ENCODE data around the gene ISOC1.

The ISOC1 gene

DNA sequence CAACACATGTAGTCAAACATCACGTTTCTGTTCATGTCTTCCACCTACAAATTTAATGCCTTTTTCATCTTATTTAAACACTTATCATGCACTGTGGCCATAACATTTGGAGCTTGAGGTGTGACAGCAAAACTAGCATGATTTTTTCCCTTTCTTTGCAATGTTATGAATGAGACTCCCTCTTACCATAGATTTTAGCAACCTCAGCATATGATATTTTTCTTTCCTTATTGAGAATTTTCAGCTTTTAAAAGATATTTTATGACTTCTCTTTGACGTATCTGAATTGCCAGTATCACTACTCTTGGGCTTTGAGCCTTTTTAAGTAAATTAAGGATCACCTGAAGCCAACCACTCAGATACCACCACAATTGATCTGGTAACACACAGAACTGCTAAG is 32.7 kb upstream of the ISOC1 start:
- TF ChIP-seq, protein P1, sequence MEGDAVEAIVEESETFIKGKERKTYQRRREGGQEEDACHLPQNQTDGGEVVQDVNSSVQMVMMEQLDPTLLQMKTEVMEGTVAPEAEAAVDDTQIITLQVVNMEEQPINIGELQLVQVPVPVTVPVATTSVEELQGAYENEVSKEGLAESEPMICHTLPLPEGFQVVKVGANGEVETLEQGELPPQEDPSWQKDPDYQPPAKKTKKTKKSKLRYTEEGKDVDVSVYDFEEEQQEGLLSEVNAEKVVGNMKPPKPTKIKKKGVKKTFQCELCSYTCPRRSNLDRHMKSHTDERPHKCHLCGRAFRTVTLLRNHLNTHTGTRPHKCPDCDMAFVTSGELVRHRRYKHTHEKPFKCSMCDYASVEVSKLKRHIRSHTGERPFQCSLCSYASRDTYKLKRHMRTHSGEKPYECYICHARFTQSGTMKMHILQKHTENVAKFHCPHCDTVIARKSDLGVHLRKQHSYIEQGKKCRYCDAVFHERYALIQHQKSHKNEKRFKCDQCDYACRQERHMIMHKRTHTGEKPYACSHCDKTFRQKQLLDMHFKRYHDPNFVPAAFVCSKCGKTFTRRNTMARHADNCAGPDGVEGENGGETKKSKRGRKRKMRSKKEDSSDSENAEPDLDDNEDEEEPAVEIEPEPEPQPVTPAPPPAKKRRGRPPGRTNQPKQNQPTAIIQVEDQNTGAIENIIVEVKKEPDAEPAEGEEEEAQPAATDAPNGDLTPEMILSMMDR (IDR thresholded peaks at IDR 0.05), result no peak

DNA sequence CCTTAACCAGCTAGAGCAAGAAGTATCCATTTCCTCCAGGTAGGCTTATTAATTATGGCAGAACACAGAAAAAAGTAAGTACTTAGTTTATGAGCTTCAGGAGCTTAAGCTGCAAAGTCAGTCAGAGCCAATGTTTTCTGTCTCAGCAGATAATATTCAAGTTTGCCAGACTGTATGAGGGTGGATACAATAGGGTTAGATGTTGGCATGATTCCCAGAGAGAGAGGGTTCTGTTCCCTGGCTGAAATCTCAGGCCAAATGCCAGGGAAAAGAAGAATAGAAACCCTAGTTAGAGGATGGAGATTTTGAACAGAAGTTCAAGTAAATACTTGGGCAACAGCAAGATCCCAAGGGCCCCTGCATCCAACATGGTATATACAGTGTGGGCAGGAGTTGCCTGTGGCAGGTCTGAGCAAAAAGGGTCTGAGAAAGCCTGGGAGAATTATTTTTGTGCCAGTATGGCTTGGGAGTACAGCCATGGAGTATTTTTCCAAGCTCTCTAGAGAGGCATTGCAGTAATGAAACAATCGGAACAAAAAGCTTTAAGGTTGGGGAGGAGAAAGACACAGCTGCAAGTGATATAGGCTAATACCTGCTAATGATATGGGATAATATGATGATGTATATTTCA is 31.0 kb upstream of the ISOC1 start:
- TF ChIP-seq, protein P1 (IDR thresholded peaks at IDR 0.05), result no peak

DNA sequence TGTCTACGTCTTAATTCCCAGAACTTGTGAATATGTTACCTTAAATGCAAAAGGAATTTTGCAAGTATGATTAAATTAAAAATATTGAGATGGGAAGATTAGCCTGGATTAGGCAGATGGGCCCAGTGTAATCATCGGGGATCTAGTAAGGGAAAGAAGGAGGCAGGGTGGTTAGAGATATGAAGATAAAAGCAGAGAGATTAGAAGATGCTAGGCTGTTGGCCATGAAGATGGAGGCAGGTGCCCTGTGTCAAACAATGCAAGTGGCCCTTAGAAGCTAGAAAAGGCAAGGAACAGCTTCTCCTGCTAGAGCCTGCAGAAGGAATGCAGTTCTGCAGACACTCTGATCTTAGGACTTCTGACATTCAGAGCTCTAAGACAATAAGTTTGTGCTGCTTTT is 28.8 kb upstream of the ISOC1 start:
- TF ChIP-seq, protein P1 (IDR thresholded peaks at IDR 0.05), result no peak

DNA sequence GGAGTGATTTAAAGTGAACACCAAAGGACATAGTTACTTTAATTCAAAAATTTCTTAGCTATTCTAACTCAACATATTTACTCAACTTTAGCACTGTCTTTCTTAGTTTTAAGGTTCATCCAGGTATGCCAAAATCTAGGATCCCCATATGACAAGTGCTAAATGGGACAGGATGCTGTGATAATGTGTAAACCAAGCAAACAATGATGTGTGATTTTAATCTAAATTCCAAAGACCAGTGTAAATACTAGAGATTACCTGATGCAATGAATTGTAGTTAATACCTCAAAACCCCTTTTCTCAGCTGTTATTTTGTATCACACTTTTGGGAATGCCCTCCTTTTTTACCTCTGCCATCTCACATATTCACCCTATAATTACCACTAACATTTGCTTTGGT is 26.8 kb upstream of the ISOC1 start:
- TF ChIP-seq, protein P1 (IDR thresholded peaks at IDR 0.05), result no peak

DNA sequence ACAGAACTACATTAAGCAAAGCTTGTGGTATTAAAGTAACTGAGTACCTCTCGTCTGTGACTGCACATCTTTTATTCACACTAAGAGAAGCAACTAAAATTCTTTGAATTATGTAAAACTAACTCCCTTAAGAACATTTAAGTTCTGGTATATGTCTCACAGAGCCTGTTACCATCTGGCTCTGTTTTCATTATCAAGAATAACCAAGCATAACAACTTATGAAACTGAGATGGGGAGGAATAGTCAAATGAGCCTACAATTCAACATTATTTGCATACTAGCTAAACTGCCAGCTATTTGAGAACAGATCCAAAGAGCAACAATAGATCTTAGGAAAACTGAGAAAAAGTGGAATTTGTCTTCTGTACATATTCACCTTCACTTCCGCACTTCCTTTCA is 25.3 kb upstream of the ISOC1 start:
- TF ChIP-seq, protein P1 (IDR thresholded peaks at IDR 0.05), result no peak

DNA sequence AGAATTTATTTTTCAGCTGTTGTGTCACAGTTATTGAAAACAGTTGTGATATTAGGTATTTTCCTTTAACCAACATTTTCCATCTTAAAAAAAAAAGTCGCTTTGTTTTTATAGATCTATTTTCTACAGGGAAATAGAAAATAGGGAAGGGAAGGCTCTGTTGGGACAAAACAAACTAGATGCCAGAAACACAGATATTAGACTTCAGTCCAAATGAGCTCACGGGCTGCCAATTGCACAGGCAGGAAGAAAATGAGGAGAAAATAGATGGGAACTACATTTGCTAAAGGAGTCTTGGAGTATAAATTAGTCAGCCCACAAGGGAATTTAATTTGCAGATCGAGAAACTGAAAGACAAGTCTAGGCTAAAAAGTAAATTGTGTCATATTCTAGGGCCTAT is 21.4 kb upstream of the ISOC1 start:
- TF ChIP-seq, protein P1 (IDR thresholded peaks at IDR 0.05), result no peak

GRCh38 chr5:129074903-129075302 is 19.6 kb upstream of the ISOC1 start:
- TF ChIP-seq, protein P1 (IDR thresholded peaks at IDR 0.05), result no peak

Measured in LNCAP (cell line).